Measurements from ENCODE around the gene ARTN.

Gene ARTN

GRCh38 chr1:43925846-43926245 is 7.8 kb upstream of the ARTN start:
- DNase-seq (ENCODE audit: low read depth), result no peak

- no peak for DNase-seq (ENCODE audit: low read depth)
Measured at GRCh38 chr1:43930168-43930948, 3.2 kb upstream of the ARTN start.

- no peak for DNase-seq (ENCODE audit: low read depth)
Measured at GRCh38 chr1:43930949-43931275, 2.7 kb upstream of the ARTN start.

GRCh38 chr1:43931711-43932660 is 1.6 kb upstream of the ARTN start:
- DNase-seq (ENCODE audit: low read depth), result no peak

GRCh38 chr1:43932786-43933385 is 715 bp upstream of the ARTN start:
- DNase-seq (ENCODE audit: low read depth), result no peak

GRCh38 chr1:43934101-43934985 is 742 bp downstream of the ARTN start:
- DNase-seq (ENCODE audit: low read depth), result no peak

- no peak for DNase-seq (ENCODE audit: low read depth)
Measured at GRCh38 chr1:43934986-43935324, 1.4 kb downstream of the ARTN start.

GRCh38 chr1:43935711-43936427 is 2.3 kb downstream of the ARTN start:
- DNase-seq (ENCODE audit: low read depth), result no peak

GRCh38 chr1:43936431-43937151 is 3.0 kb downstream of the ARTN start:
- no peak for DNase-seq (ENCODE audit: low read depth)

GRCh38 chr1:43937179-43937865 is 3.7 kb downstream of the ARTN start:
- DNase-seq (ENCODE audit: low read depth), result no peak

GRCh38 chr1:43938383-43938782 is 4.8 kb downstream of the ARTN start:
- no peak for DNase-seq (ENCODE audit: low read depth)

- no peak for DNase-seq (ENCODE audit: low read depth)
Measured at GRCh38 chr1:43938892-43939587, 5.4 kb downstream of the ARTN start.

- DNase-seq (ENCODE audit: low read depth), result no peak
Measured at GRCh38 chr1:43942411-43942810, 8.8 kb downstream of the ARTN start.

- no peak for DNase-seq (ENCODE audit: low read depth)
Measured at GRCh38 chr1:43944860-43945259, 11.3 kb downstream of the ARTN start.

- no peak for DNase-seq (ENCODE audit: low read depth)
Measured at GRCh38 chr1:43945674-43946235, 12.2 kb downstream of the ARTN start.

- peak; percentile 92 for DNase-seq (ENCODE audit: low read depth)
Measured at GRCh38 chr1:43946236-43947060, 12.8 kb downstream of the ARTN start, which contains the start of gene IPO13. TSS of gene IPO13 (plus strand) at chr1:43946950. CDS start at chr1:43947601, 651 bp downstream.

- no peak for DNase-seq (ENCODE audit: low read depth)
Measured at GRCh38 chr1:43947061-43947873, 13.7 kb downstream of the ARTN start.

All from stimulated activated CD4-positive, alpha-beta T cell treated with anti-CD3 and anti-CD28 coated beads, Interleukin-2, amount 100 ng/mL, for 4 hours (primary cell).